GM19239 (cell line): Measurements from ENCODE around the gene ANKS1A.
"Not testable (repeated sequence)": the region's sequence is repeated elsewhere in the genome, so short reads cannot be mapped to it uniquely, and the experiment has no call there.

Experiments used
- DNase-seq: peaks from one replicate; pipeline ENCODE4 v3.0.0; 2011; ENCODE audit warnings: low spot score; ENCODE audit not compliant: insufficient read length
- FAIRE-seq: peaks from 2 replicates; lab custom pipeline; 2011; peaks lifted over from hg19 to GRCh38; lab: Jason Lieb, UNC

The ANKS1A gene

GRCh38 chr6:34884996-34885395, 4.1 kb upstream of the ANKS1A start:
- no peak for FAIRE-seq
- DNase-seq = no peak

- not testable (repeated sequence) for FAIRE-seq, DNase-seq
These were observed 3.2 kb upstream of the ANKS1A start for GRCh38 chr6:34885837-34886236.

DNA sequence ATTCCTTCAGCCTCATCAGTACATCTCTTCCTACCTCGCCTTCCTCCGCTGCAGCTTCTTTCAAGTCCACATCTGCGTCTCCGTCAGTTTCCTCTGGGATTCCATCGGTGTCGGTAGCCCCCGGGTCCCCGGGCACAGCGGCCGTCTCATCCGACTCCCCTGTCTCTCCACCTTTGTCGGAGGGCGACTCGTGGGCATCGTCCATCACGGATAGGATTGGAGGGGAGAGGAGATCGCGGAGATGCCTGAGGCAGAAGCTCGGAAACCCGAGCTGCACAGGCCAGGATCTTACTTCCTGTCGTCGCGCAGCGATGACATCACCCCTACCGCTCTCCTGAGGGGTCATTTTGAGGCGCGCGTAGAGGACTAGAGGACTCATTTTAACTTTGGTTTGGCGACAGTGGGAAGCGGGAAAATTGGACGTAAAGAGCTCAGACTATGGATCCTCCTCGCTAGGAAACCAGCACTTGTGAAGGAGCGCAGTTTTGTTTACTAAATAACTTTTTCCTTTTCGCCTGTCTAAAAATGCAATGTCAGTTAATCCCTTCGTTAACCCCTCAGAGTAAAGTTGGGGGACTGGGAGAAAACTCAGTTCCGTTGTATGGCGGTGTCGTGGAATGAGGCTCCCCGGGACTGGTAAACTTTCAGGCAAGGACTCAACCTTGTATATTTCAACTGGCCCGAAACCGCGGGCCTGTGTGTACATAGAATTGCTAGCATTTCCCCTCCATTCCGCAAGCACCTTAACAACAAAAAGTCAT, 1.1 kb upstream of the ANKS1A start, which contains the start of gene TAF11:
TAF11 (minus strand) TSS at position 290 of the 761 bp plus-strand sequence; CDS start at position 205, 85 bp downstream.
- DNase-seq = peak; percentile 72
- FAIRE-seq = peak; percentile 91

DNA sequence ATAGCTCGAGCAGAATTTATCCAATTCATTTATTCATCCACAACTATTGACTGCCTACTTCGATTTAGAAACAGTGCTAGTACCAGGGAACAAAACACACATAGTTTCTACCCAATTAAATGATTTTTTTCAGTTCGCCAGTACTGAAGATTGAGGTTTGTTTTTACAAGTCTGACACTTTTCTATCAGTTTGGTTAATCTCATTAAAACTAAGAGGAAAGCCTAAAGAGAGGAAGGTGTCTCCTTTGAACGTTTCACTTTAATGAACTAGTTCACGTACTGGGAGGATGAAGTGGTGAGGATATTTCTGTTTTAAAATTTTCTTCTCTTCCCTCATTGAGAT, 570 bp upstream of the ANKS1A start:
- DNase-seq = no peak
- no peak for FAIRE-seq

- FAIRE-seq = no peak
- no peak for DNase-seq
These were observed 1.5 kb downstream of the ANKS1A start for GRCh38 chr6:34890533-34890925.

- FAIRE-seq (no peak), DNase-seq (no peak)
These were observed 2.2 kb downstream of the ANKS1A start for GRCh38 chr6:34891296-34891695.

DNA sequence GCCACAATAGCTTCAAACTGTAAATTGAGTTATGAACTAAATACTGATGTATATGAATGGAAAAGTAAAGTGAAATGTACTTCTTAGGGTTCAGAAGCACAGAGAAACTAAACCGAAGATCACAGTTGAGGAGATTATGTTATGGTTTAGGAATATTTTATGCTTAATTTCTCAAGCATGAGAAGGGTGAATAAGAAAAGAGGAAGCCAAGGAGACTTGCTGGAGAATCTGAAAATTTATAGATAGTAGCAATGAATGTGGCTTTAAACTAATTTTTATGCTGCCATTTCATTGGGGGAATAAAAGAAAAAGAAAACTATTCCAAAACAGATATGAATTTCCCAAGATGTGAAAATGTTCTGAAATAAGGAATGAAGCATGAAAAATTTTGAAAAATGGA, 5.6 kb downstream of the ANKS1A start:
- no peak for FAIRE-seq
- no peak for DNase-seq

DNA sequence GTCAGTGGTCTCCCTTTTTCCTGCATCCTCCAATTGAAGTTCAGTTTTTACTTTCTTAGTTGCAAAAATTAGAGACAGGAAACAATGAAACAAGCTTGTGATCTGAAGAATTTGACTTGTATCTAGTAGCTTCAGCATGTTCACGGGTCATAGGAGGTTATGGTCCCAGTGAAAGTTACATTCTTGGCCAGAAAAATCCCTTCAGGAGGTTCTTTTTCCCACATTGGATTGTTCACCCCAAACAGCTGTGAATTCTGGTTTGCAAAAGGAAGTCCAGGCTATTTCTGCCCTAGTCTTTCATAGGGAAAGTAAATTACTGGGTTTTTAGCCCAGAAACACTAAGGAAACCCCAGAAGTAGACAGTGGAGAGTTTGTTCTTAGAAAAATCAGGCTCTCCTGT, 8.1 kb downstream of the ANKS1A start:
- FAIRE-seq (no peak), DNase-seq (no peak)

- FAIRE-seq (no peak), DNase-seq (no peak)
These were observed 8.7 kb downstream of the ANKS1A start for GRCh38 chr6:34897716-34898115.

DNA sequence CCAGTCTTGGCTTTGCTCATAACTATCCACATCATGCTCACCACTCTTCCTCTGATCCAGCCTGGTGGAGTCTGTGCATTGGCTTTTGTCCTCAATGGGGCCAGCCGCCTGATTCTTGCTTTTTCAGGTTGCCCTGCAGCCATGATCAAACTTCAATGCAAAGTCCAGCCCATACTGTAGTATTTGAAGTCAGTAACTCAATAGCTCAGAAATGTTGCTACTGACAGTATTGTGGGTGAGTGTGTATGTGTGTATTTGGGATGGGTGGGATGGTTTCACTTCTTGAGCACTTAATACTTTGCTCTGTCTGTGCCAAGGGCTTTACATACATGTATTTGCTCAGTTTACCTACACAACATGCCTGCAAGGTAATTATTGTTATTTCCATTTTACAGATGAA, 10.7 kb downstream of the ANKS1A start:
- FAIRE-seq, DNase-seq: not testable (repeated sequence)

- DNase-seq = no peak
These were observed 11.4 kb downstream of the ANKS1A start for GRCh38 chr6:34900321-34901031.

GRCh38 chr6:34901930-34902329, 12.9 kb downstream of the ANKS1A start:
- FAIRE-seq (no peak), DNase-seq (no peak)

More at GRCh38 chr6:34900321-34901031, 11.4 kb downstream of the ANKS1A start:
- no peak for FAIRE-seq

GRCh38 chr6:34904990-34905613, 16.0 kb downstream of the ANKS1A start:
- FAIRE-seq (no peak), DNase-seq (no peak)

DNA sequence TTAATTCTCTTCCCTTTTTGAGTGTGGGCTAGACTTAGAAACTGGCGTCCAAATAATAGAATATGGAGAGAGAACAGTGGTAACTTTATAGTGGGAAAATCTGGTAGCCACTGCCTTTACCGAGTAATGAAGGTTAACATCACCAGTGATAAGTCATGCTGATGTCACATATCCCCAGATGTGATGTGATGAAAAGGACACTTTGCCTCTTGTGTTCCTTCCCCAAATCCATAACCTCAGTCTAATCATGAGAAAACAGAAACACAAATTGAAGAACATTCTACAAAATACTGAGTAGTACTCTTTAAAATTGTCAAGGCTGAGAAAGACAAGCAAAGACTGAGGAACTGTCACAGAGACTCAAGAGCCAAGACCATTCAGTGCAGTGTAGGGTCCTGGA, 17.8 kb downstream of the ANKS1A start:
- FAIRE-seq = no peak
- DNase-seq = no peak

DNA sequence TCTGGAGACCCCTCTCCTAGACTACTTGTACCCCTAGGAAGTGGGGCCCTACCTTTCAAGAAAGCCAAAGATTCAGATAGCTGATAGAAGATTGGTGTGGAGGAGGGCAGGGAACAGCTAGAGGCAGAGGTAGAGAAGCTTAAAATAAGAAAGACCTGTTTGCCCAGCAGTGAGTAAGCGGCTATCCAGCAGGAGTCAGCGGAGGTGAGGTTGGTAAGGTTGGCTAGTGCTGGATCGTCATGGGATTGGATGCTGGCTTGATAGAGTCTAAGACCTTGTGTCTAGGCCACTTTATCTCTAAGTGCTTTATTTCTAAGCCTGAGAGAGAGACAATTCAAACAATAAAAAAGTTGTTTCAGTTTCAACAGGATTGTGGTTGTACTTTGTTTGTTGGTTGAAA, 19.1 kb downstream of the ANKS1A start:
- FAIRE-seq (no peak), DNase-seq (no peak)

GRCh38 chr6:34909320-34909883, 20.3 kb downstream of the ANKS1A start:
- DNase-seq = no peak

DNA sequence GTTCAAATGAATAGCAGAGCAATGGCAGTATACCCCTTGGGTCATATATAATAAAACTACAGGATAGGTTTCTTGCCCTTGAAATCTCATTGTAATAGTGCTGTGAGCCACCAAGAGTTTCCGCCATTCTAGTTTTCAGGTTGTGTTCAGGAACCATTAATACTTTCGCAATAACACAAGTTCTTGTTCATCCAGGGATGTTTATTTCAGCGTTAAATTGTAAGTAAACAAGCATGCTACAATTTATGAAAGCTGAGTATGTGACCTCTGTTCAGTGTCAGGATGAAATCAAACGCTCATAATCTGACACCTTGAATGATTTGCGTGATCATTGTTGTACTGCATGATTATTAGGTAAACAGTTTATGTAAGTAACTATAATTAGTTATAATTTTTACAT, 22.8 kb downstream of the ANKS1A start:
- DNase-seq = no peak
- no peak for FAIRE-seq

More at GRCh38 chr6:34909320-34909883, 20.3 kb downstream of the ANKS1A start:
- no peak for FAIRE-seq

DNA sequence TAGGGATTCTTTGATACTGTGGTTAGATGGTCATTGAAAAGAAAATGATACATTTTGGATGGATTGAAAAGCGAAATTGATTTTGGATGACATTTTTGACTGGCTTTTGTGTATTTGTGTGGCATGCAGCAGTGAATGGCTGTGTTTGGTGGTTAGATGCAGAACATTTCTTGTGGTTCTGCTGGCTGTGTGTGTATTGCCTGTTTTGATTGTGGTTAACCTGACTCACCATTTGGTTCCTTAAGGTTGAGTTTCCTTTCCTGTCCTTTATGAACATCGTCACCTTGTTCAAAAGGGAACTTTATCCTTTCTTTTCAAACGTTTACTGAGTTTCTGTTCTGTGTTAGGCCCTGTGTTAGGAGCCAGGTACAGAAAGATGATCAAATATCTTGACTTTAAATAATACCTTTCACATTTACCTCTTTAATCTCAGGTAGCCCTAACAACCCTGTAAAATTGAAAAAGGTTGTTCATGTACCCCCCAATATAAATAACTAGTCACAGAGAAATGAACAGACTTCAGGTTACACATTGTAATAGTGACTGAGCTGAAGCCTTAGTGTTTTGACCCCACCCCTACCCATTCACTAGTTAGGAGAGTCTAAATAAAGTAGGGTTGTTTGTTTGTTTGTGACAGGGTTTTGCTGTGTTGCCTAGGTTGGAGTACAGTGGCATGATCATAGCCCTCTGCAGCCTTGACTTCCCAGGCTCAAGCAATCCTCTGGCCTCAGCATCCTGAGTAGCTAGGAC, 23.8 kb downstream of the ANKS1A start:
- peak; percentile 63 for FAIRE-seq
- DNase-seq = peak; percentile 39

- DNase-seq (no peak), FAIRE-seq (no peak)
These were observed 25.3 kb downstream of the ANKS1A start for GRCh38 chr6:34914358-34914757.

GRCh38 chr6:34916348-34916967, 27.4 kb downstream of the ANKS1A start:
- FAIRE-seq = no peak
- DNase-seq = no peak
